GM12872 (cell line): ENCODE measurements around the gene ANKLE2.

ENCODE experiments used
- CTCF ChIP-seq: IDR thresholded peaks from 3 replicates; pipeline ENCODE4 v1.5.1; 2011; ENCODE audit warnings: low read depth, mild to moderate bottlenecking, low read length, moderate library complexity; ENCODE audit not compliant: insufficient read depth

The ANKLE2 gene

GRCh38 chr12:132786192-132786591 lies 24.6 kb upstream of the ANKLE2 start:
- TF ChIP-seq CTCF: no peak

- no peak for TF ChIP-seq CTCF
Observed at GRCh38 chr12:132784580-132784979, 22.9 kb upstream of the ANKLE2 start.

DNA sequence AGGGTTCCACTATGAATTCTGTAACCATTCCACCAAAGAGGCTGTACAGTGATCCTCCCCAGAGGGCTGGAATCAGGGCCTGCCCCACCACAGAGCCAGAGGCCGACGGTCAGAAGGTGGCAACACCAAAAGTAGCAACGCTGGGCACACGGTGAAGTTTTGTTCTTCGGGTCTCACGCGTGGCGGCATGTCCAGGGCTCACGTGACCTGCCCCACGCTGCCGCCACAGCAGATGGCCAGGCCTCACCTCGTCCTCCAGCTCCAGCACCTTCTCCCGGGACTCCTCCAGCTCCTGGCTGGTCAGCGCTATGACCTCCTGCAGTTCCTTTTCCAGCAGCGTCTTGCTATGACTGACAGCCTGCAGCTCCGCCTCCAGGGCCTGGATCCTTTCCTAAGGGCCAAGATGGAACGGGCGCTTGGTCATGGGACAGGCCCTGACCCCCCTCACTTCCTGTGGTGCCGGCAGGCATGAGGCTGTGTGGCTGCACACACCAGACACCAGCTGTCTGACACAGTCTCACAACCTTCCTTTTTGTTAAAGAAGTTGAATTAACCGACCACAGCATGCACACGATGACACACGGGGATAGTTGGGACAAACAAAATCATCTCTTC lies 22.4 kb upstream of the ANKLE2 start:
- no peak for TF ChIP-seq CTCF

- no peak for TF ChIP-seq CTCF
Observed at GRCh38 chr12:132781938-132782337, 20.3 kb upstream of the ANKLE2 start.

DNA sequence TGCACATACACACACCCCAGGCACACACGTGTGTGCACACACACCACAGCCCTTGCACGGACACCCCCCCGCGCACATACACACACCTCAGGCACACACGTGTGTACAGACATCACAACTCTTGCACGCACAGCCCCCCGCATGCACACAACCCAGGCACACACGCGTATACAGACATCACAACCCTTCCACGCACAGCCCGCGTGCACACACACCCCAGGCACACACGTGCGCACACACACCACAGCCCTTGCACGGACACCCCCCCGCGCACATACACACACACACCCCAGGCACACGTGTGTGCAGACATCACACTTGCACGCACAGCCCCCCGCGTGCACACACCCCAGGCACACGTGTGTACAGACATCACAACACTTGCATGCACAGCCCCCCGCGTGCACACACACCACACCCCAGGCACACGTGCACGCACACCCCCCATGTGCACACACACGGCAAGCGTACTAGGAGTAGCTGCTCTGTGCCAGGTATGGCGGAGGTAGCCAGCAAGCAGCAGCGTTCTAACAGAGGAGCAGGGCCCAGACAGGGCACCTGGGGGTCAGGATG lies 18.2 kb upstream of the ANKLE2 start:
- no peak for TF ChIP-seq CTCF

DNA sequence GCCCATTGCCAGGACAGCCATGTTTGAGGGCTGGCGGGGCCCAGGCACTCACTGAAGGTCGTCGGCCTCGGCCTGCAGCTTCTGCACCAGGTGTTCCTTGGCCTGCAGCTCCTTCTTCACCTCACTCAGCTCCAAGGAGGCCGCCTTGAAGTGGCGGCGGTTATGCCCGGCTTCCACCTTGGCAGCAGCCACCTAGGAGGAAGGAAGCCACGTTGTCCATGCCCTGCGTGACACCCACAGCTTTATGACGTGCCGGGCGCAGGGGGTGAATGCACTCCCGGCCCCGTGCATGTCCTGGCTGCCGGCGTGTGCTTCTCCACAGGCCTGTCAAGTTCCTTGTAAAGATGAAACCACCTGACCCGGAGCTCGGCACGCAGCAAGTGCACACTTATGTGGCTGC lies 16.0 kb upstream of the ANKLE2 start:
- no peak for TF ChIP-seq CTCF

DNA sequence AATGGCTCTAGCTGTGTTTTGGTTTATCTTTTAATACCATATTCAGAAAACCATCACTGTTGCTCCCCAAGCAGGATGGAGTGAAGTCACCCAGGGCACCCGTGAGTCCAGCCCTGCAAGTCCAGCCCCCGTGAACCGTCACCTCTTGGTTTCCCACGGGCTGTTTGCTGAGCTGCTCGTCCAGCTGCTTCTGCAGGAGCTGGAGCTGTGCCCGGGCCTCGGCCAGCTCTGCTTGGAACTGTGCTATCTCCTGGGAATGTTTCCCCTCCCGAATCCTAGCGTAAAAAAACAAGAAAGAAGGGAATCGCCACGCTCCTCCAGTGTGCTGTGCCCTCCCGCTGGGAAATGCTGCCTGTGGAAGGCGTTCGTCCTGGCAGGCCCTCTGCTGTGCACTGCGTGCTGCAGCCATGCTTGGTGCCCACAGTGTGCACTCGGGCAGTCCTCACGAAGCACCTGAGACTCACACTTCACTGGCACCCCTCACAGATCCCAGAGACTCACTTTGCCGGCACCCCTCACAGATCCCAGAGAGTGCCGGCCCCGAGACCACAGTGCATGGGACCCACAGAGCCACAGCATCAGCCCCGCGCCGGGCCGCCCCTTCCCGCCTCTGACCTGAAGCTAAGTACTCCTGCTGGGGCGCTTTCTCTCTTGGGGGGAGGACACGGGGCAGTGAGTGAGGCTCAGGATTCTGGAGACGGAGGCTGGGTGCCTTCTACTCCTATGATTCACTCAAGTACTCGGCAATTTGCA lies 15.4 kb upstream of the ANKLE2 start:
- no peak for TF ChIP-seq CTCF
